ENCODE results near the gene NISCH.

NISCH gene

GRCh38 chr3:52490035-52490938 is 34.9 kb downstream of the NISCH start:
- DNase-seq (ENCODE audit: low read depth) = no peak
- Histone ChIP-seq H3K4me1 (ENCODE audit: control insufficient read depth, insufficient read depth, low read length) (peaks cover 2% of the 10 kb centered on the region), H3K36me3 (ENCODE audit: control insufficient read depth, insufficient read depth, low read length, severe bottlenecking) (peaks cover 74% of the 10 kb centered on the region), H3K9ac (ENCODE audit: low read length) (no peak overlapping the region), H3K27me3 (replicated peaks; ENCODE audit: control insufficient read depth, insufficient read depth, low read length) (no peaks in the 10 kb centered on the region), H3K9me3 (ENCODE audit: control insufficient read depth, low read length) (no peaks in the 10 kb centered on the region), H3K4me3 (ENCODE audit: low read length) (no peak overlapping the region)

- H3K9ac ChIP-seq (ENCODE audit: low read length) = no peak overlapping the region
- peaks cover 70% of the 10 kb centered on the region for H3K36me3 ChIP-seq (ENCODE audit: control insufficient read depth, insufficient read depth, low read length, severe bottlenecking)
- peaks cover 9% of the 10 kb centered on the region for H3K4me1 ChIP-seq (ENCODE audit: control insufficient read depth, insufficient read depth, low read length)
- no peaks in the 10 kb centered on the region for H3K27me3 ChIP-seq (replicated peaks; ENCODE audit: control insufficient read depth, insufficient read depth, low read length)
- no peaks in the 10 kb centered on the region for H3K9me3 ChIP-seq (ENCODE audit: control insufficient read depth, low read length)
- no peak overlapping the region for H3K4me3 ChIP-seq (ENCODE audit: low read length)
- no peak for DNase-seq (ENCODE audit: low read depth)
Measured at GRCh38 chr3:52490939-52491526, 35.6 kb downstream of the NISCH start.

GRCh38 chr3:52492059-52492458 is 36.7 kb downstream of the NISCH start:
- Histone ChIP-seq H3K36me3 (ENCODE audit: control insufficient read depth, insufficient read depth, low read length, severe bottlenecking) (peaks cover 60% of the 10 kb centered on the region), H3K4me3 (ENCODE audit: low read length) (no peak overlapping the region), H3K9ac (ENCODE audit: low read length) (no peak overlapping the region), H3K9me3 (ENCODE audit: control insufficient read depth, low read length) (no peaks in the 10 kb centered on the region), H3K4me1 (ENCODE audit: control insufficient read depth, insufficient read depth, low read length) (peaks cover 12% of the 10 kb centered on the region), H3K27me3 (replicated peaks; ENCODE audit: control insufficient read depth, insufficient read depth, low read length) (no peaks in the 10 kb centered on the region)
- no peak for DNase-seq (ENCODE audit: low read depth)

- H3K27me3 ChIP-seq (replicated peaks; ENCODE audit: control insufficient read depth, insufficient read depth, low read length) = no peaks in the 10 kb centered on the region
Measured at GRCh38 chr3:52493232-52494017, 38.0 kb downstream of the NISCH start.

GRCh38 chr3:52494445-52494844 is 39.0 kb downstream of the NISCH start:
- Histone ChIP-seq H3K27me3 (replicated peaks; ENCODE audit: control insufficient read depth, insufficient read depth, low read length) (no peaks in the 10 kb centered on the region), H3K4me1 (ENCODE audit: control insufficient read depth, insufficient read depth, low read length) (peaks cover 25% of the 10 kb centered on the region), H3K9me3 (ENCODE audit: control insufficient read depth, low read length) (no peaks in the 10 kb centered on the region), H3K4me3 (ENCODE audit: low read length) (no peak overlapping the region), H3K36me3 (ENCODE audit: control insufficient read depth, insufficient read depth, low read length, severe bottlenecking) (peaks cover 37% of the 10 kb centered on the region), H3K9ac (ENCODE audit: low read length) (no peak overlapping the region)
- DNase-seq (ENCODE audit: low read depth) = no peak

More at GRCh38 chr3:52493232-52494017, 38.0 kb downstream of the NISCH start:
- Histone ChIP-seq H3K9ac (ENCODE audit: low read length) (no peak overlapping the region), H3K4me3 (ENCODE audit: low read length) (no peak overlapping the region), H3K9me3 (ENCODE audit: control insufficient read depth, low read length) (no peaks in the 10 kb centered on the region), H3K36me3 (ENCODE audit: control insufficient read depth, insufficient read depth, low read length, severe bottlenecking) (peaks cover 46% of the 10 kb centered on the region), H3K4me1 (ENCODE audit: control insufficient read depth, insufficient read depth, low read length) (peaks cover 20% of the 10 kb centered on the region)
- no peak for DNase-seq (ENCODE audit: low read depth)

- Histone ChIP-seq H3K36me3 (ENCODE audit: control insufficient read depth, insufficient read depth, low read length, severe bottlenecking) (peaks cover 32% of the 10 kb centered on the region), H3K9me3 (ENCODE audit: control insufficient read depth, low read length) (no peaks in the 10 kb centered on the region), H3K4me1 (ENCODE audit: control insufficient read depth, insufficient read depth, low read length) (peaks cover 25% of the 10 kb centered on the region), H3K27me3 (replicated peaks; ENCODE audit: control insufficient read depth, insufficient read depth, low read length) (no peaks in the 10 kb centered on the region), H3K4me3 (ENCODE audit: low read length) (no peak within 1 kb of the TSS), H3K9ac (ENCODE audit: low read length) (peak within 1 kb of the TSS; percentile 16)
- no peak for DNase-seq (ENCODE audit: low read depth)
Measured at GRCh38 chr3:52494886-52495495, 39.6 kb downstream of the NISCH start, which contains the start of gene STAB1. Gene STAB1 (plus strand): TSS chr3:52495338. CDS start chr3:52495414, 76 bp downstream.

- Histone ChIP-seq H3K4me1 (ENCODE audit: control insufficient read depth, insufficient read depth, low read length) (peaks cover 25% of the 10 kb centered on the region), H3K27me3 (replicated peaks; ENCODE audit: control insufficient read depth, insufficient read depth, low read length) (no peaks in the 10 kb centered on the region), H3K36me3 (ENCODE audit: control insufficient read depth, insufficient read depth, low read length, severe bottlenecking) (peaks cover 22% of the 10 kb centered on the region), H3K4me3 (ENCODE audit: low read length) (no peak overlapping the region), H3K9ac (ENCODE audit: low read length) (peak overlapping the region; percentile 16), H3K9me3 (ENCODE audit: control insufficient read depth, low read length) (no peaks in the 10 kb centered on the region)
- DNase-seq (ENCODE audit: low read depth) = peak; percentile 9
Measured at GRCh38 chr3:52495777-52496602, 40.6 kb downstream of the NISCH start.

- no peak for DNase-seq (ENCODE audit: low read depth)
- H3K9ac ChIP-seq (ENCODE audit: low read length) = peak overlapping the region; percentile 18
- no peaks in the 10 kb centered on the region for H3K9me3 ChIP-seq (ENCODE audit: control insufficient read depth, low read length)
- H3K27me3 ChIP-seq (replicated peaks; ENCODE audit: control insufficient read depth, insufficient read depth, low read length) = no peaks in the 10 kb centered on the region
- H3K4me1 ChIP-seq (ENCODE audit: control insufficient read depth, insufficient read depth, low read length) = peaks cover 25% of the 10 kb centered on the region
- H3K4me3 ChIP-seq (ENCODE audit: low read length) = no peak overlapping the region
- no peaks in the 10 kb centered on the region for H3K36me3 ChIP-seq (ENCODE audit: control insufficient read depth, insufficient read depth, low read length, severe bottlenecking)
Measured at GRCh38 chr3:52498137-52499054, 43.0 kb downstream of the NISCH start.

- DNase-seq (ENCODE audit: low read depth) = no peak
- no peaks in the 10 kb centered on the region for H3K36me3 ChIP-seq (ENCODE audit: control insufficient read depth, insufficient read depth, low read length, severe bottlenecking)
- H3K9me3 ChIP-seq (ENCODE audit: control insufficient read depth, low read length) = no peaks in the 10 kb centered on the region
- no peak overlapping the region for H3K4me3 ChIP-seq (ENCODE audit: low read length)
- peaks cover 13% of the 10 kb centered on the region for H3K27me3 ChIP-seq (replicated peaks; ENCODE audit: control insufficient read depth, insufficient read depth, low read length)
- no peak overlapping the region for H3K9ac ChIP-seq (ENCODE audit: low read length)
- peaks cover 16% of the 10 kb centered on the region for H3K4me1 ChIP-seq (ENCODE audit: control insufficient read depth, insufficient read depth, low read length)
Measured at GRCh38 chr3:52501046-52501445, 45.6 kb downstream of the NISCH start.

Data from adipocyte (in vitro differentiated cells).